Neuronal stem cell (in vitro differentiated cells): Measurements from ENCODE around the gene FER.

Source experiments
- DNase-seq: peaks from one replicate; pipeline ENCODE4 v3.0.0-alpha.2; 2013; ENCODE audit warnings: low spot score
- H2AFZ ChIP-seq: one replicate; pipeline ENCODE4 v1.6.1; 2013; ENCODE audit warnings: mild to moderate bottlenecking, low read length, inconsistent platforms
- H2AK5ac ChIP-seq: 2 replicates; pipeline ENCODE4 v1.6.1; 2013; ENCODE audit warnings: low read depth, mild to moderate bottlenecking, inconsistent platforms, low read length, moderate library complexity, mixed read lengths
- H2BK120ac ChIP-seq: 2 replicates; pipeline ENCODE4 v1.6.1; 2013; ENCODE audit warnings: low read depth, mild to moderate bottlenecking, inconsistent platforms, low read length, moderate library complexity, mixed read lengths
- H2BK12ac ChIP-seq: one replicate; pipeline ENCODE4 v1.6.1; 2013; ENCODE audit warnings: low read length, inconsistent platforms
- H2BK15ac ChIP-seq: 2 replicates; pipeline ENCODE4 v1.6.1; 2013; ENCODE audit warnings: mild to moderate bottlenecking, low read length, inconsistent platforms, mixed read lengths
- H2BK5ac ChIP-seq: one replicate; pipeline ENCODE4 v1.6.1; 2013; ENCODE audit warnings: inconsistent platforms, mild to moderate bottlenecking, low read length, moderate library complexity
- H3K14ac ChIP-seq: one replicate; pipeline ENCODE4 v1.6.1; 2013; ENCODE audit warnings: low read length, inconsistent platforms
- H3K18ac ChIP-seq: 2 replicates; pipeline ENCODE4 v1.6.1; 2013; ENCODE audit warnings: low read length, inconsistent platforms
- H3K23ac ChIP-seq: 2 replicates; pipeline ENCODE4 v1.6.1; 2013; ENCODE audit warnings: low read depth, mild to moderate bottlenecking, mixed read lengths, low read length, inconsistent platforms; ENCODE audit not compliant: poor library complexity
- H3K27ac ChIP-seq: replicated peaks from 3 replicates; pipeline ENCODE4 v1.5.1; 2013; ENCODE audit warnings: low read length, inconsistent platforms
- H3K27me3 ChIP-seq, 3 experiments: 2 replicates each; pipeline ENCODE4 v1.6.1; 2013; ENCODE audit warnings: low read length in 3 of 3, mild to moderate bottlenecking in 2 of 3, inconsistent platforms in 1 of 3, low read depth in 1 of 3, mixed read lengths in 1 of 3, moderate library complexity in 1 of 3; ENCODE audit not compliant: control insufficient read depth in 3 of 3, insufficient read depth in 3 of 3
- H3K36me3 ChIP-seq, 2 donors: replicated peaks in 1 of 2; 2 replicates each; pipeline ENCODE4 v1.6.1; 2013; ENCODE audit warnings: low read length in 2 of 2; ENCODE audit not compliant: control insufficient read depth in 2 of 2, insufficient read depth in 2 of 2
- H3K4ac ChIP-seq: 2 replicates; pipeline ENCODE4 v1.6.1; 2013; ENCODE audit warnings: inconsistent platforms, mild to moderate bottlenecking, low read length, moderate library complexity
- H3K4me1 ChIP-seq, 2 donors: 1 replicate in 1 of 2; 2 replicates in 1 of 2; pipeline ENCODE4 v1.6.1; 2013; ENCODE audit warnings: low read length in 2 of 2, low read depth in 1 of 2; ENCODE audit not compliant: control insufficient read depth in 2 of 2, insufficient read depth in 1 of 2
- H3K4me2 ChIP-seq: one replicate; pipeline ENCODE4 v1.6.1; 2013; ENCODE audit warnings: mild to moderate bottlenecking, low read length, inconsistent platforms; ENCODE audit not compliant: insufficient read depth, poor library complexity, severe bottlenecking
- H3K4me3 ChIP-seq, 2 donors: 2 replicates each; pipeline ENCODE4 v1.5.1; 2013; ENCODE audit warnings: low read length in 2 of 2, mild to moderate bottlenecking in 2 of 2, inconsistent platforms in 1 of 2, moderate library complexity in 1 of 2
- H3K79me1 ChIP-seq: one replicate; pipeline ENCODE4 v1.6.1; 2013; ENCODE audit warnings: low read depth, mild to moderate bottlenecking, inconsistent platforms, low read length, moderate library complexity
- H3K9ac ChIP-seq: one replicate; pipeline ENCODE4 v1.6.1; 2013; ENCODE audit warnings: mild to moderate bottlenecking, low read depth, low read length, inconsistent platforms; ENCODE audit not compliant: poor library complexity
- H3K9me3 ChIP-seq, 2 donors: replicated peaks in 1 of 2; 2 replicates each; pipeline versions ENCODE3 to v1.6.1; 2013; ENCODE audit warnings: low read length in 2 of 2, mild to moderate bottlenecking in 2 of 2, inconsistent platforms in 1 of 2, low read depth in 1 of 2, mixed read lengths in 1 of 2, moderate library complexity in 1 of 2; ENCODE audit not compliant: control insufficient read depth in 2 of 2, insufficient read depth in 1 of 2
- H4K8ac ChIP-seq: one replicate; pipeline ENCODE4 v1.6.1; 2013; ENCODE audit warnings: low read depth, mild to moderate bottlenecking, inconsistent platforms, low read length, moderate library complexity
- H4K91ac ChIP-seq: one replicate; pipeline ENCODE4 v1.6.1; 2013; ENCODE audit warnings: low read length, low read depth, mild to moderate bottlenecking, inconsistent platforms; ENCODE audit not compliant: poor library complexity
- WGBS, 2 donors: extraction: QIAGEN DNeasy Blood & Tissue Kit; methylation state at CpG; one replicate each; pipeline ENCODE4 v1.1.7; 2013; ENCODE audit warnings: missing lambda C conversion rate in 2 of 2, mixed read lengths in 1 of 2; ENCODE audit not compliant: insufficient read length in 2 of 2, insufficient replicate concordance in 1 of 2; ENCODE audit errors: extremely low coverage in 2 of 2; 5-methylcytosine and 5-hydroxymethylcytosine counted together

FER gene

DNA sequence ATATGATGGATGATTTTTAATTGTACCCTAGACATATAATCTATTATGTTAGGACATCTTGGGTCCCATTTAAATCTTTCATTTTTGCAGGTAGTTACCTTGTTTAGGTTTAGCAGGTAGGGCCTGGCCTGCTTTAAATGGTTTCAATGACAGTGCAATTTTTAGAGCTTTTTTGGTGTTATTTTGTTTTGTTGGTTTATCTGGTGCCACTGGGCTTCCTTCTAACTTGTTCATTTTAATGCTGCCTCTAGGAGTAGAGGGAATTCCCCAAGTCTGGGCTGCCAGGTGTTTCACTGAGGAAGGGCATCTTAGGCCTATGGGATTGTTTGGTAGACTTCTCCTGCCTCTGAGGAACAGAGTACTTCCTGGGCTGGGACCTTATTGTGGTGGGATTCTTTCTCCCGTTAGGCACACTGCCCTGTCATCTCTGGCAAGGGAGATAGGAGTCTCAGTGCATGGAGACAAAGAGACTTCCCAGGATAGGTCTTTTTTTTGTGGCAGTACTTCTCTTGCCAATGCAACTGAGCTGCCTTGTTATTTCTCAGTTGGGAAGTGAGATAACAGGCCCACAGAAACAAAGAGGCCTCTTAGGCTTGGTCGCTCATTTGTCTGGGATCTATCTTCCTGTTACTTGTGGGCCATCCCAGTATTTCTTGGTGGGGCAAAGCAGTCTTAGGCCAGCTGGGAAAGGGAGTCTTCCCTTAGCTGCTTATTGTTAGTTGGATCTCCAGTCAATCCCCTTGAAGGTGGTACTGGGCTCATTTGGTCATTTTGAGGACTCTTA, 282.9 kb downstream of the FER start:
- H3K27ac ChIP-seq = no peak overlapping the region
- no CpG with 5 or more reads among the region's 2 CpGs for WGBS, 2 donors

DNA sequence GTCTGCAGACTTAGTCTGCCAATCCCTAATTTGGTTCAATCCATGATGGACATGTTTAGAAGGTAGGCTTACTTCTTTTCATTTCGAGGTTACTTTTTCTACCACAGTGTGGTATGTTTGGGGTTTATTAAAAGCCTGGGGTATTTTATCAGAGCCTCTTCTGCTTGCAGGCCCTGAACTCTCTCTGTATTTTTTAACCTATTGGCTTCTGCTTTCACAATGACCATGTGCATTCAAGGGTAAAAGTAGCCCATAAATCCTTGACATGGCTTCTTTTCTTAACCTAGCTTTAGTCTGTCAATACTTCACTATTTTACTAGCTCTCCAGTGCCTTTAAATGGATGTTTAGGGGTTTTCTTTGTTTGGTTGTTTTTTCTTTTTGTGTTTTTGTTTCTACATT, 286.6 kb downstream of the FER start:
- Histone ChIP-seq H3K4ac (no peak overlapping the region), H2AFZ (no peak overlapping the region), H4K91ac (no peak overlapping the region), H3K9me3 (no peaks in the 10 kb centered on the region), H3K27me3 (no peaks in the 10 kb centered on the region), H2AK5ac (no peak overlapping the region), H2BK5ac (no peak overlapping the region), H2BK120ac (no peak overlapping the region), H3K18ac (no peak overlapping the region), H3K79me1 (no peaks in the 10 kb centered on the region), H3K9ac (no peak overlapping the region), H3K4me3 (no peak overlapping the region), H3K4me1 (peaks cover 0 to 3% of the 10 kb centered on the region in 2 donors), H3K27ac (no peak overlapping the region), H3K23ac (no peak overlapping the region), H2BK12ac (no peak overlapping the region), H4K8ac (no peak overlapping the region), H2BK15ac (no peak overlapping the region), H3K14ac (no peak overlapping the region), H3K4me2 (no peak overlapping the region), H3K36me3 (no peaks in the 10 kb centered on the region)
- DNase-seq = no peak
- WGBS, 2 donors = no CpG with 5 or more reads among the region's 1 CpG

More for the DNA sequence above, 282.9 kb downstream of the FER start:
- Histone ChIP-seq H3K23ac (no peak overlapping the region), H3K14ac (no peak overlapping the region), H2BK120ac (no peak overlapping the region), H3K9ac (no peak overlapping the region), H3K18ac (no peak overlapping the region), H2BK5ac (no peak overlapping the region), H2BK15ac (no peak overlapping the region), H3K4me1 (peaks cover 0 to 3% of the 10 kb centered on the region in 2 donors), H2AFZ (no peak overlapping the region), H3K4ac (no peak overlapping the region), H3K27me3 (no peaks in the 10 kb centered on the region), H3K79me1 (no peaks in the 10 kb centered on the region), H2BK12ac (no peak overlapping the region), H4K8ac (no peak overlapping the region), H2AK5ac (no peak overlapping the region), H3K4me3 (no peak overlapping the region), H3K4me2 (no peak overlapping the region), H3K9me3 (no peaks in the 10 kb centered on the region), H4K91ac (no peak overlapping the region), H3K36me3 (no peaks in the 10 kb centered on the region)
- DNase-seq = no peak

DNA sequence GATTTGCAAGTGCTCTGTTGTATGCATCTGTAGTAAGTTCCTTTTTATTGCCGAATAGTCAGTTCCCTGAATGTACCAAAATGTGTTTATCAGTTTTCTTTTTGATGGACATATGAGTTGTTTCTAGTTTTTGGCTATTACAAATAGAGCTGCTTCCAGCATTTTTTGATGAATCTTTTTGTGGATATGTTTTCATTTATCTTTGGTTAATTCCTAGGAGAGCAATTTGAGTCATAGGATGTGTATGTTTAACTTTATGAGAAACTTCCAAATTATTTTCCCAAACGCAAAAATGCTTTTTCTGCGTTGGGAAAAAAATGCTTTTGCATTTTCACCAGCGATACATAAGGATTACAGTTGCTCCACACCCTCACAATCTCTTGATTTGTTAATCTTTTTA, 287.7 kb downstream of the FER start:
- Histone ChIP-seq H3K27ac (no peak overlapping the region), H3K36me3 (no peaks in the 10 kb centered on the region), H2BK12ac (no peak overlapping the region), H3K4me2 (no peak overlapping the region), H3K79me1 (no peaks in the 10 kb centered on the region), H3K27me3 (no peaks in the 10 kb centered on the region), H2BK120ac (no peak overlapping the region), H3K23ac (no peak overlapping the region), H4K8ac (no peak overlapping the region), H3K18ac (no peak overlapping the region), H2AFZ (no peak overlapping the region), H3K9me3 (no peaks in the 10 kb centered on the region), H3K4ac (no peak overlapping the region), H2AK5ac (no peak overlapping the region), H3K14ac (no peak overlapping the region), H3K4me1 (peaks cover 0 to 5% of the 10 kb centered on the region in 2 donors), H3K4me3 (no peak overlapping the region), H4K91ac (no peak overlapping the region), H2BK15ac (no peak overlapping the region), H3K9ac (no peak overlapping the region), H2BK5ac (no peak overlapping the region)
- no CpG with 5 or more reads among the region's 4 CpGs for WGBS, 2 donors
- DNase-seq = no peak

DNA sequence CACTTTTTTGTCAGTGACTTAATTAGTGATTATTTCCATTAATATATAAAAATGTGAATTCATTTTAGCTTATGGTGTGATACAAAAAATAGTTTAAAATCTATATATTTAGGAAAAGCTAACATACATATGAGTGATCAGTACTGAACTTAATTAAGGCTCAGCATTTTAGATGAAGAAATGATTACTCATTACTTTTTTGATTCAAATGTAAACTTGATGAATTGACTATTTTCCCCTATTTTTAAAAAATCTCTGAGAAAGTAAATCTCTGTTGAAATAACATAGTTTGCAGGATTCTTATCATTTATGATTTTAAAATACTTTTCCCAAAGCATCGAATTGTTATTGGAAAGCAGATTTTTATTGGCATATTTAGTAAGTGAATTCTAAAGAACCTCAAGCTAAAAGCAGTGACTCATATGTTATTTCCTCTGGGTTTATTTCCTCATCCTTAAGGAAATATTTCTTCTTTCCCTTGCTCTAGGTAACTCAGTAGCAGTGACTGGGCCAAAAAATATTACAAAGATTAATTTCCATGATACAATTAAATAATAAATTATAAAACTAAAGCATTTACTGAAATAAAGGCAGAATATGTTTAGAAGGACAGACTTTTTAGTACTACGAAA, 290.6 kb downstream of the FER start:
- no peak for DNase-seq
- no CpG with 5 or more reads among the region's 2 CpGs for WGBS, 2 donors
- Histone ChIP-seq H3K23ac (no peak overlapping the region), H2BK15ac (no peak overlapping the region), H3K36me3 (no peaks in the 10 kb centered on the region), H3K27ac (no peak overlapping the region), H2AFZ (no peak overlapping the region), H3K4ac (no peak overlapping the region), H2BK12ac (no peak overlapping the region), H3K9me3 (no peaks in the 10 kb centered on the region), H3K79me1 (no peaks in the 10 kb centered on the region), H3K4me2 (no peak overlapping the region), H2BK5ac (no peak overlapping the region), H3K18ac (no peak overlapping the region), H2BK120ac (no peak overlapping the region), H4K8ac (no peak overlapping the region), H3K14ac (no peak overlapping the region), H3K4me3 (no peak overlapping the region), H3K4me1 (peaks cover 0 to 3% of the 10 kb centered on the region in 2 donors), H4K91ac (no peak overlapping the region), H3K9ac (no peak overlapping the region), H2AK5ac (no peak overlapping the region), H3K27me3 (no peaks in the 10 kb centered on the region)
